Tibial nerve (tissue), 4 donors: ENCODE results near the gene DBH. TPM values are rescaled to one million over a fixed set of nuclear protein-coding genes. Genes with fewer than 3 reads are reported as not detected.

Experiments used
- DNase-seq, 2 donors: peaks; one replicate each; pipeline ENCODE4 v3.0.0-alpha.2; 2019; ENCODE audit warnings: low spot score in 2 of 2
- H3K27ac ChIP-seq, 4 donors: fragments of 200-600 bp; sonication (generic) in 3 of 4; one replicate each; pipeline ENCODE4 v1.5.1; 2017 to 2019; ENCODE audit warnings: mild to moderate bottlenecking in 1 of 4
- H3K27me3 ChIP-seq, 2 donors: fragments of 200-600 bp; sonication (generic) in 1 of 2; one replicate each; pipeline versions ENCODE4 v1.5.1 to v1.6.0; 2017 to 2019
- H3K36me3 ChIP-seq, 3 donors: fragments of 200-600 bp; sonication (generic); one replicate each; pipeline ENCODE4 v1.5.1; 2018 to 2019
- H3K4me1 ChIP-seq, 4 donors: fragments of 200-600 bp; sonication (generic) in 3 of 4; one replicate each; pipeline ENCODE4 v1.5.1; 2017 to 2019
- H3K4me3 ChIP-seq, 4 donors: fragments of 200-600 bp; sonication (generic) in 3 of 4; one replicate each; pipeline ENCODE4 v1.5.1; 2017 to 2019; ENCODE audit warnings: mild to moderate bottlenecking in 1 of 4, moderate library complexity in 1 of 4
- H3K9me3 ChIP-seq, 4 donors: fragments of 200-600 bp; sonication (generic) in 3 of 4; one replicate each; pipeline ENCODE4 v1.5.1; 2017 to 2019
- EP300 ChIP-seq, 2 donors: sonication (generic); formaldehyde crosslinking; IDR thresholded peaks; one replicate each; pipeline ENCODE4 v1.6.1; 2017; ENCODE audit warnings: antibody characterized with exemption in 2 of 2, mild to moderate bottlenecking in 1 of 2
- POLR2A ChIP-seq, 2 donors: fragments of 450-650 bp; IDR thresholded peaks; one replicate each; pipeline ENCODE4 v1.6.1; 2017; ENCODE audit warnings: antibody characterized with exemption in 2 of 2, mild to moderate bottlenecking in 2 of 2, moderate library complexity in 2 of 2
- WGBS, 2 donors: methylation state at CpG; one replicate each; pipeline ENCODE4 v1.1.5; 2018; 5-methylcytosine and 5-hydroxymethylcytosine counted together
- total RNA-seq, 4 donors: library from RNA; depleted of rRNA; stranded (reverse); fragments of >200 nt; gene quantifications; one replicate each; pipeline ENCODE4 v1.1.0, GENCODE V29; 2016
- TF ChIP-seq, protein P1 (sequence below), 5 experiments: fragments of 200-600 bp in 3 of 5; fragments of 450-650 bp in 2 of 5; sonication (generic) in 3 of 5; IDR thresholded peaks; one replicate each; pipeline ENCODE4 v1.5.1; 2016 to 2019; ENCODE audit warnings: antibody characterized with exemption in 5 of 5, mild to moderate bottlenecking in 3 of 5, moderate library complexity in 2 of 5

The DBH gene
- total RNA-seq, 4 donors from 2014 or later, result under 0.01 to 1.2 (median 0.22) TPM; not detected in 1

DNA sequence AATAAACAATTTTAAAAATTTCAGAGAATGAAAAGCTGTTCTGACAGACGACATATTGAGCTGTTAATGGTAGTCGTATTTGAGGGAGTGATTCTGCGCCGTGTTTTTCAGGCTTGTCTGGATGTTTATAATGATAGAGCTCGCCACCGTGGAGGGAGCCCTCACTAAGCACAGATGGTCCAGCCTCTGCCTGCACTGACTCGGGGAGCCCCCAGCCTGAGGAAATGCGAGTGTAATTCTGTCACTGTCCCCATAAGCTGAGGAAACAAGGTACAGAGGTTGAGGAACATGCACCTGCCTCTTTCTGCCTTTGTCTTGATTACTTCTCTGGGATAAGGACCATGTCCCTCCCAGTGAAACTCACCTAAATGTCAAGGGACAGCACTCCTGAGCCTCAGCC is 7.4 kb upstream of the DBH start:
- H3K4me1 ChIP-seq, result no peaks in the 10 kb centered on the region
- no peak overlapping the region for H3K27ac ChIP-seq
- peaks cover 0 to 5% of the 10 kb centered on the region in 2 donors for H3K27me3 ChIP-seq
- no peak overlapping the region for H3K4me3 ChIP-seq
- peaks cover 0 to 29% (median 3%) of the 10 kb centered on the region in 4 donors for H3K9me3 ChIP-seq
- 75 to 79% methylated on average over 8 of the region's 8 CpGs for WGBS, 2 donors
- no peaks in the 10 kb centered on the region for H3K36me3 ChIP-seq
- DNase-seq, result no peak
- TF ChIP-seq, protein P1, sequence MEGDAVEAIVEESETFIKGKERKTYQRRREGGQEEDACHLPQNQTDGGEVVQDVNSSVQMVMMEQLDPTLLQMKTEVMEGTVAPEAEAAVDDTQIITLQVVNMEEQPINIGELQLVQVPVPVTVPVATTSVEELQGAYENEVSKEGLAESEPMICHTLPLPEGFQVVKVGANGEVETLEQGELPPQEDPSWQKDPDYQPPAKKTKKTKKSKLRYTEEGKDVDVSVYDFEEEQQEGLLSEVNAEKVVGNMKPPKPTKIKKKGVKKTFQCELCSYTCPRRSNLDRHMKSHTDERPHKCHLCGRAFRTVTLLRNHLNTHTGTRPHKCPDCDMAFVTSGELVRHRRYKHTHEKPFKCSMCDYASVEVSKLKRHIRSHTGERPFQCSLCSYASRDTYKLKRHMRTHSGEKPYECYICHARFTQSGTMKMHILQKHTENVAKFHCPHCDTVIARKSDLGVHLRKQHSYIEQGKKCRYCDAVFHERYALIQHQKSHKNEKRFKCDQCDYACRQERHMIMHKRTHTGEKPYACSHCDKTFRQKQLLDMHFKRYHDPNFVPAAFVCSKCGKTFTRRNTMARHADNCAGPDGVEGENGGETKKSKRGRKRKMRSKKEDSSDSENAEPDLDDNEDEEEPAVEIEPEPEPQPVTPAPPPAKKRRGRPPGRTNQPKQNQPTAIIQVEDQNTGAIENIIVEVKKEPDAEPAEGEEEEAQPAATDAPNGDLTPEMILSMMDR (IDR thresholded peaks at IDR 0.05), result no peak
- TF ChIP-seq POLR2A (IDR thresholded peaks at IDR 0.05) (no peak), EP300 (IDR thresholded peaks at IDR 0.05) (no peak)

DNA sequence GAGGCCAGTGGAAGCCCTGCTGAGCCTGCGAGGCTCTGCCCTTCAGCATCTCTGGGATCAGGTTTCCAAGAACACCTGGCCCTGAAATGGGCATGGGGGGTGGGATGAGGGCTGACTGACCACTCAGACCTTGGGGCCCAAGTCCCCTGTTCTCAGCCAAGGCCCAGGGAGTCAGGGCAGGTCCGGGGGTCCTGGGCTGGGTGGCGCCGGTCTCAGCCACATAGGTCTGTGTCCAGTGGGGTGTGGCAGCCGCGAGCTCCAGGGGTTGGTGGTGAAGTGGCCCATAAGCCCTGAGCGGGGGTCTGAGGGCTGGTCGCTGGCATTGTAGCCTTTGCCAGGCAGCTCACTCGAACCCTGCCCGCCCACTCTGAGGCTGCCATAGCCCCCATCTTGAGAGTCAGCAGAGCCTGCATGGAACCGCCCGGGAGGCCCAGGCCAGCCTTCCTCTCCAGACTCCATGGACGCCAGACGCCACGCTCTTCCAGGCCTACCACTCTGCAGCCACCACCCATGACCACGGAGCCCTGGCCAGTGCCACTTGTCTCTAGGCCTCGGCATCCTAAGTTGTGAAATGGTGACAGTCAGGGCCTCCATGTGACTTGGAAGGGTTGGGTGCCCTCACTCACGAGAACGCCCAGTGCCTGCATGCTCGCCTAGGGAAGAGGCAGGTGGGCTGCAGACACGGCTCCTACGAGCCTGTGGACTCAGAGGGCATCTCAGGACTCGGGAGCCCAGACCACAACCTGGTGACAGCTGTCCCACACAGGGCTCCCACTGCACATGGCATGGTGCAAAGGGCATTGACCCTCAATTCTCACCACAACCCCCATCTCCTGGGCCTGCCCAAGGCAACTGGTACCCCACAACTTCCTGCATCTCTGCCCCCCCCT is 6.7 kb upstream of the DBH start:
- no peak for TF ChIP-seq EP300 (IDR thresholded peaks at IDR 0.05)
- TF ChIP-seq POLR2A (IDR thresholded peaks at IDR 0.05), result no peak
- TF ChIP-seq, protein P1 (IDR thresholded peaks at IDR 0.05), result no peak
- H3K27me3 ChIP-seq, result peaks cover 0 to 11% of the 10 kb centered on the region in 2 donors
- WGBS, 2 donors, result 89 to 90% methylated on average over 12 to 20 of the region's 23 CpGs

DNA sequence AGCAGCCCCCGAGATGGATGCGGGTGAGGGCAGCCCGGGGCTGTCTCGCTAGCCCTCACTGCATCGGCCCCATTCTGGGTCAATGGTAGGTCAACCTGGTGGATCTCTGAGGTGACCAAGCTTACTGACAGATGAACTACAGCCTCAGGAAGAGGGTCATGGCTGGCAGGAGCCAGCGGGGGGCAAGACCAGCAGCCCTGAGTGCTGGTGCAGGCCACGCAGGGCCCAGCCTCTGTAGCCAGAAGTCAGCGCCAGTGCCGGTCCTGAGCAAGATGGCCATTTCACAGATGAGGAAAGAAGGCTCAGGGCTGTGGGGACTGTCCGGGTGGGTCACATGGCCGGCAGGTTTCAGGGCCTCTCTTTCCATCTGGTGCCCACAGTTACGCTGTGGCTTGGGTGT is 5.1 kb upstream of the DBH start:
- peaks cover 0 to 13% (median 0%) of the 10 kb centered on the region in 4 donors for H3K9me3 ChIP-seq
- WGBS, 2 donors, result 90 to 99% methylated on average over 8 to 12 of the region's 12 CpGs
- H3K27me3 ChIP-seq, result peaks cover 0 to 14% of the 10 kb centered on the region in 2 donors

More for the DNA sequence above, 6.7 kb upstream of the DBH start:
- Histone ChIP-seq H3K9me3 (peaks cover 0 to 29% (median 3%) of the 10 kb centered on the region in 4 donors), H3K4me3 (no peak overlapping the region), H3K27ac (no peak overlapping the region), H3K36me3 (no peaks in the 10 kb centered on the region), H3K4me1 (no peaks in the 10 kb centered on the region)
- no peak for DNase-seq

DNA sequence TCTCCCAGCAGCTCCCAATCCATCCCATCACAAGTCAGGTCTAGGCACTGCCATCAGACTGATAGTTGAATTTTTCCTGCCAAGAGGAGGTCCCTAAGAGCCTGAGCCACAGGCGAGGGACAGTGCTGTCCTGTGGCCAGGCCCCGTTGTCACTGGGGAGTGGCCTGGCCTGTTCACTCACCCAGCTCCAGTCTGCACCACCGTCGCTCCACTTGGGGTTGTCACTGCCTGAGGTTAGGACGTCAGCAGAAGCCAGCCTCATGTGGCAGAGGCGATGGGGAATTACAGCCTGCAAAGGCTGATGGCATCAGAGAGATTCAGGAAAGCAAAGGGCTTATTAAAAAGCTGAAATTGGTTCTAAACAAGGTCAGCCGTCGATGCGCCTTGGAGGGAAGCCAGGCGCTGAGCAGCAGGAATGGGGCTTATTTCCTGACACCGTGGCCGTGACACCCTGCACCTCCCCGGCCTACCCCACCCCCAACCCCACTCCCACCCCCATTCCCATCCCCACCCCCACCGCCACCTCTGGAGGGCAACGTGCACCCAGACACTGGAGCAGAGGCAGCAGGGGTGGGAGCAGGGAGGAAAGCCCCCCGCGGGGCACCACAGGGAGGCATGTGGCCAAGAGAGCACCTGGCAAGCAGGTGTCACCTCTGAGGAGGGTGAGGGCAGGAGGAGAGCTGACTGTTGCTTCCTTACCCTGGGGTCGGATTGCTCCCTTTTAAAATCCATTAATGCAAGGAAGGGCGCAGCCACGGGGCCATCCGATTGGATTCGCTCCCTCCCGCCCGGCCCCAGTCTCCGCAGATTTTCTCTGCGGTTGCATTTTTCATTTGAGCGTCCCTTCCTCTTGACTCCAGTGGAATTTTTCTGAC is 3.1 kb upstream of the DBH start:
- H3K27me3 ChIP-seq, result peaks cover 0 to 14% of the 10 kb centered on the region in 2 donors
- H3K4me1 ChIP-seq, result no peaks in the 10 kb centered on the region
- TF ChIP-seq, protein P1 (IDR thresholded peaks at IDR 0.05), result no peak
- no peak for TF ChIP-seq EP300 (IDR thresholded peaks at IDR 0.05)
- TF ChIP-seq POLR2A (IDR thresholded peaks at IDR 0.05), result no peak
- DNase-seq, result no peak
- no peak overlapping the region for H3K27ac ChIP-seq
- H3K36me3 ChIP-seq, result no peaks in the 10 kb centered on the region
- no peak overlapping the region for H3K4me3 ChIP-seq
- no peaks in the 10 kb centered on the region for H3K9me3 ChIP-seq
- 53 to 54% methylated on average over 27 of the region's 27 CpGs for WGBS, 2 donors

More for the DNA sequence above, 5.1 kb upstream of the DBH start:
- Histone ChIP-seq H3K4me1 (no peaks in the 10 kb centered on the region), H3K4me3 (no peak overlapping the region), H3K36me3 (no peaks in the 10 kb centered on the region), H3K27ac (no peak overlapping the region)
- DNase-seq, result no peak
- TF ChIP-seq POLR2A (IDR thresholded peaks at IDR 0.05) (no peak), EP300 (IDR thresholded peaks at IDR 0.05) (no peak)
- TF ChIP-seq, protein P1 (IDR thresholded peaks at IDR 0.05), result no peak
